Epithelial cell of prostate (primary cell): ENCODE results near the gene ORC2.

Experiments used
- DNase-seq: peaks from one replicate; pipeline ENCODE4 v3.0.0-alpha.2; 2011; ENCODE audit warnings: low read depth, low spot score
- H3K27ac ChIP-seq: fragments of 450-650 bp; 2 replicates; pipeline ENCODE4 v1.5.1; 2017; ENCODE audit warnings: mild to moderate bottlenecking

ORC2 gene

DNA sequence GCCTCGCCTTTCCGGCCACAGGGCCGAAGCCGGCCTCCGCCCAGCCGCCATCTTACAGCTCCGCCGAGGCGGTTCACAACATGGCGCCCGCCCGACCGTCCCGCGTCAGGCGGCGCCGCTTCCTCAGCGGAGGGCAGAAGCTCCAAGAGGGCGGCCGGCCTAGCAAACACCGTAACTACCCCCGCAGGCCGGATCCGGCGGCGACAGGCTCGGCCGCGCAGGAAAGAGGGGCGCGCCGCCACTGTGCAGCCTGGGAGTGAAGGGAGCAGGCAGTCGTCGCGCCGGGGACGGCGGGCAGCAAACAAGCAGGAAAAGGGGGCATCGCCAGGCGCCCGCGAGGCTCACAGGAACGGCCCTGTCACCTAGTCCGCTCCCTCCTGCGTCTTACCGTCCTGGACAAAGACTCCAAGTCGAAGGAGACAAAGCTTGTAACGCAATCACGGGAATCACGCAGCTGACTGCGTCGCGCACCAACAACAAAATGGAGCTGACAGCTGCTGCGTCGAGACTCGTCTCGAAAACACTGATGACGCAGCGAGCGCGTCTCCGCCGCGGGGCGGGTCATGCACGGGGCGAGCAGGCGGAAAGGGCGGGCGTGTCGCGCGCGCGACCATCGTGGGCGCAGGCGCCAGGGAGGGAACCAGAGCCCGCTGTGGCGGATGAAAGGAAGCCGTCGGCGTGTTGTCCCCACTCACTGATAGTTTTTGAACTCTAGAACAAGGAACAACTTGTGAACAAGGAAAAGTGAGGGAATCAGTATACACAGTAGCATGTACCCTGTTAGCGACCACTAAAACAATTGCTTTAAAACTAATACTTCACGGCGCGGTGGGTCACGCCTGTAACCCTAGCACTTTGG lies 99.1 kb downstream of the ORC2 start, which contains the start of gene CLK1:
Gene CLK1, minus strand, starts transcription at position 483 of the 859 bp plus-strand sequence. CDS start 2,796 bp downstream, outside the sequence.
- H3K27ac ChIP-seq, result peak within 1 kb of the TSS; percentile 89
- peak; percentile 64 for DNase-seq

DNA sequence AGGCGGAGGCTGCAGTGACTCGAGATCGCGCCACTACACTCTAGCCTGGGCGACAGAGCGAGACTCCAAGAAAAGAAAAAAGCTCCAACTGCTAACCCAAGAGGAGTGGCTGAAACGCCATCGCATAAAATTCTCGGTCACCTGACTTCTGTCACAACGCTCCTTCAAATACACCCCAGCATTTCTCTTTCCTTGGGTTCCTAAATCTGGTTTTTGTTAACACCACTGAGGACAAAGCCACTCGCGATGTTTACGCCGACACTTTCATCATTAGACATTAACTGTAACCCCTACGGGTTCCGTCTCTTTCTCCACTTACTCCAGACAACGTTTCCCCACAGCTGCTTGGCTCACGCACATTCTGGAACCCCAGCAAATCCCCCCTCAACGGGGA lies 99.7 kb downstream of the ORC2 start:
- no peak for DNase-seq
- peak overlapping the region; percentile 89 for H3K27ac ChIP-seq

DNA sequence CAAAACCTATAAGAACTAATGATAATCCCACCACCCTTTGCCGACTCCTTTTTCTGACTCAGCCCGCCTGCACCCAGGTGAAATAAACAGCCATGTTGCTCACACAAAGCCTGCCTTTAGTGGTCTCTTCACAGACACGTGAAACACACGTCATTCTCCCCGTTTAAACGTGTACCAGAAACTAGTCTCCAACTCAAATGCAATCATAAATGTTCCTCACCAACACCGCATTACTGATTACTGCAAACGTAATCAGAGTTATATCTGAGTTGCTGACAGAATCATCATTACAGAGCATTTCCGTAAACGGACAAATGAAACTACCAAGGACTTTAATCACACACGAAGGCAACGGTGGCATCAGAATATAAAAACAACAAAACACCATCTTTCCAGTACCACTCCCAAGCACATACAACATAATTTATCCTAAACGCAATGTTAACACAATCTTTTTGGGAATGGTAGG lies 100.9 kb downstream of the ORC2 start:
- DNase-seq, result peak; percentile 50
- peak overlapping the region; percentile 89 for H3K27ac ChIP-seq

DNA sequence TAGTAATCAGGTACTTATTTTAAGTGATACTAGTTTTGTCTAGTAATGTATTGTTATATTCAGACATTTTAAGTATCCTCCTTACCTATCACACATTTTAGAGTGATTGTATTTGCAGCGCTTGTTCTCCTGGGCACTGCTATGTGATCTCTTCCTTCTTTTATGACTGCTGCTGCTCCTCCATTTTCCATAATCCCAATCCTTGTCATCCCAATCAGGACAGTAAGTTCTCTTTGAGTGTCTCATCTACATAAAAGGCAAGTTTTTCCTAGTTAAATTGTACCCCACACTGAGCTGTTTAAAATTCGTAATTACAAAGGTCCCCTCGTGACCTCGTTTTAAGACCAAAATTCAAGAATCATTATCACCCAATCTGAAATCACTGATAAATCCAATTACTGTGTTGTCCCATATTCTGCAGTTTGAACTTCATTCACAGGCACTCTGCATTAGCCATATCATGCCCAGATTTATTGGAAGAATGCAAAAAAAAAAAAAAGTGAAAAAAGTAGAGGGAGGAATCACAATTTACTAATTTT lies 101.8 kb downstream of the ORC2 start:
- peak overlapping the region; percentile 89 for H3K27ac ChIP-seq

DNA sequence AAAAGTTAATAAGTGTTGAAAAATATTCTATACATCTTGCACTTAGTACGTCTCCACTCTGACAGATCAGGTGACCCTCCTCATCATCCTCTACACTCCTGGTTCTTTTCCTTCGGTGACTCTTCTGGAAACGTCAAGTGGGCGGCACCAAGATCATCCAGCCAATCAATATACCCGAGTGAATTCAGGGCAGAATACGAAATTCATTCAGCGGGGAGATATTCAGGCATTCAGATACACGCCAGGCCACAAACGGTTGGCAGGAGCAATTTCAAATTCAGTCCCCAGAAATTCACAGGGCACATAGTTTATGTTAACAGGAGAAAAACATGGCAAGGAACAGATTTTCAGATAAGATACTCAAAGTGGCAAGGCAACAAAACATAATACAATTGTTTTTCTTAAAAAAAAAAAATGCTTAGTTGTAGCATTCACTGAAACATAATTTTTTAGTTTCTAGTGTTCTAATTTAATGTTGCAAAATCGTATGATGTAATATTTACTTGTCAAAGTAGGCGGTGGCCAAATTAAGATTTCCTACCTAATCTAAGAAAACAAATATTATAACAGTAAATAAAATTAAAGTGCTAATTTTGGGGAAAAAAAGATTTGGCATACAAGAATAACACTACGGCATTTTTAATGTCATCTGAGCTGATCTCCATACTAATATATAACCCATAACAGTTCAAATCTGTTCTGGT lies 103.2 kb downstream of the ORC2 start:
- H3K27ac ChIP-seq, result peak overlapping the region; percentile 89
- DNase-seq, result no peak

More for the DNA sequence above, 101.8 kb downstream of the ORC2 start:
- no peak for DNase-seq
